ENCODE measurements around the gene RHEB.

RHEB gene

GRCh38 chr7:151513133-151513532 is 6.6 kb downstream of the RHEB start:
- Histone ChIP-seq H3K36me3 (ENCODE audit: insufficient read depth, low read length) (peaks cover 5% of the 10 kb centered on the region; the same call in 1 of the 2 replicates), H3K4me2 (ENCODE audit: insufficient read depth, low read length) (no peak overlapping the region), H4K20me1 (ENCODE audit: insufficient read depth, low read length) (peaks cover 99% of the 10 kb centered on the region), H3K27me3 (ENCODE audit: insufficient read depth, low read length, poor library complexity) (no peaks in the 10 kb centered on the region), H3K9me3 (ENCODE audit: insufficient read depth, low read length, severe bottlenecking) (no peaks in the 10 kb centered on the region), H3K4me3 (ENCODE audit: low read depth in 1 of 2, low read length in 2 of 2) (no peak overlapping the region), H3K79me2 (ENCODE audit: insufficient read depth, low read length) (peaks cover 100% of the 10 kb centered on the region), H3K27ac (ENCODE audit: low read length) (no peak overlapping the region), H2AFZ (ENCODE audit: low read depth, low read length) (no peak overlapping the region), H3K4me1 (ENCODE audit: insufficient read depth, low read length) (peaks cover 55% of the 10 kb centered on the region), H3K9ac (ENCODE audit: low read depth, low read length) (no peak overlapping the region)
- no peak for TF ChIP-seq CTCF (IDR thresholded peaks at IDR 0.05; ENCODE audit: borderline replicate concordance, extremely low read depth, low read length, poor library complexity, severe bottlenecking)
- no peak for TF ChIP-seq EZH2 (IDR thresholded peaks at IDR 0.05; ENCODE audit: borderline replicate concordance, low read depth, low read length, severe bottlenecking)
- DNase-seq (no peak), ATAC-seq (ENCODE audit: insufficient read depth, low read depth) (no peak)

GRCh38 chr7:151512353-151512752 is 7.3 kb downstream of the RHEB start:
- H3K79me2 ChIP-seq (ENCODE audit: insufficient read depth, low read length): peaks cover 100% of the 10 kb centered on the region
- peak overlapping the region; percentile 19; the same call in 1 of the 2 replicates for H3K4me2 ChIP-seq (ENCODE audit: insufficient read depth, low read length)
- H3K36me3 ChIP-seq (ENCODE audit: insufficient read depth, low read length): no peaks in the 10 kb centered on the region
- no peak overlapping the region for H3K27ac ChIP-seq (ENCODE audit: low read length)
- no peaks in the 10 kb centered on the region for H3K27me3 ChIP-seq (ENCODE audit: insufficient read depth, low read length, poor library complexity)
- no peaks in the 10 kb centered on the region for H3K9me3 ChIP-seq (ENCODE audit: insufficient read depth, low read length, severe bottlenecking)
- H3K4me1 ChIP-seq (ENCODE audit: insufficient read depth, low read length): peaks cover 47% of the 10 kb centered on the region
- no peak overlapping the region for H3K9ac ChIP-seq (ENCODE audit: low read depth, low read length)
- H3K4me3 ChIP-seq (ENCODE audit: low read depth in 1 of 2, low read length in 2 of 2): no peak overlapping the region
- peaks cover 99% of the 10 kb centered on the region for H4K20me1 ChIP-seq (ENCODE audit: insufficient read depth, low read length)
- TF ChIP-seq CTCF (IDR thresholded peaks at IDR 0.05; ENCODE audit: borderline replicate concordance, extremely low read depth, low read length, poor library complexity, severe bottlenecking) (no peak), EZH2 (IDR thresholded peaks at IDR 0.05; ENCODE audit: borderline replicate concordance, low read depth, low read length, severe bottlenecking) (no peak)
- DNase-seq: no peak
- H2AFZ ChIP-seq (ENCODE audit: low read depth, low read length): no peak overlapping the region
- ATAC-seq (ENCODE audit: insufficient read depth, low read depth): 0 out of 3 replicates have a peak, but pooled peaks have one; percentile 18

- Histone ChIP-seq H3K4me2 (ENCODE audit: insufficient read depth, low read length) (no peak overlapping the region), H3K79me2 (ENCODE audit: insufficient read depth, low read length) (peaks cover 100% of the 10 kb centered on the region), H3K27ac (ENCODE audit: low read length) (no peak overlapping the region), H3K4me3 (ENCODE audit: low read depth in 1 of 2, low read length in 2 of 2) (no peak overlapping the region), H2AFZ (ENCODE audit: low read depth, low read length) (no peak overlapping the region), H4K20me1 (ENCODE audit: insufficient read depth, low read length) (peaks cover 99% of the 10 kb centered on the region), H3K36me3 (ENCODE audit: insufficient read depth, low read length) (peaks cover 3% of the 10 kb centered on the region; the same call in 1 of the 2 replicates), H3K4me1 (ENCODE audit: insufficient read depth, low read length) (peaks cover 43% of the 10 kb centered on the region), H3K9me3 (ENCODE audit: insufficient read depth, low read length, severe bottlenecking) (no peaks in the 10 kb centered on the region), H3K27me3 (ENCODE audit: insufficient read depth, low read length, poor library complexity) (no peaks in the 10 kb centered on the region), H3K9ac (ENCODE audit: low read depth, low read length) (no peak overlapping the region)
- no peak for ATAC-seq (ENCODE audit: insufficient read depth, low read depth)
- no peak for DNase-seq
- TF ChIP-seq EZH2 (IDR thresholded peaks at IDR 0.05; ENCODE audit: borderline replicate concordance, low read depth, low read length, severe bottlenecking) (no peak), CTCF (IDR thresholded peaks at IDR 0.05; ENCODE audit: borderline replicate concordance, extremely low read depth, low read length, poor library complexity, severe bottlenecking) (no peak)
Observed at GRCh38 chr7:151511946-151512345, 7.7 kb downstream of the RHEB start.

GRCh38 chr7:151511270-151511669 is 8.4 kb downstream of the RHEB start:
- H3K27ac ChIP-seq (ENCODE audit: low read length): no peak overlapping the region
- H2AFZ ChIP-seq (ENCODE audit: low read depth, low read length): no peak overlapping the region
- ATAC-seq (ENCODE audit: insufficient read depth, low read depth) (no peak), DNase-seq (no peak)
- H3K79me2 ChIP-seq (ENCODE audit: insufficient read depth, low read length): peaks cover 100% of the 10 kb centered on the region
- no peak overlapping the region for H3K4me3 ChIP-seq (ENCODE audit: low read depth in 1 of 2, low read length in 2 of 2)
- H3K27me3 ChIP-seq (ENCODE audit: insufficient read depth, low read length, poor library complexity): no peaks in the 10 kb centered on the region
- no peak for TF ChIP-seq CTCF (IDR thresholded peaks at IDR 0.05; ENCODE audit: borderline replicate concordance, extremely low read depth, low read length, poor library complexity, severe bottlenecking)
- TF ChIP-seq EZH2 (IDR thresholded peaks at IDR 0.05; ENCODE audit: borderline replicate concordance, low read depth, low read length, severe bottlenecking): no peak
- no peak overlapping the region for H3K9ac ChIP-seq (ENCODE audit: low read depth, low read length)
- peaks cover 7% of the 10 kb centered on the region; the same call in 1 of the 2 replicates for H3K36me3 ChIP-seq (ENCODE audit: insufficient read depth, low read length)
- no peak overlapping the region for H3K4me2 ChIP-seq (ENCODE audit: insufficient read depth, low read length)
- H3K4me1 ChIP-seq (ENCODE audit: insufficient read depth, low read length): peaks cover 38% of the 10 kb centered on the region
- H4K20me1 ChIP-seq (ENCODE audit: insufficient read depth, low read length): peaks cover 98% of the 10 kb centered on the region
- no peaks in the 10 kb centered on the region for H3K9me3 ChIP-seq (ENCODE audit: insufficient read depth, low read length, severe bottlenecking)
